SK-N-SH (cell line): Measurements from ENCODE around the gene PAX9.

ENCODE experiments used
- CTCF ChIP-seq: fragments of 200-600 bp; sonication (generic); IDR thresholded peaks from 2 replicates; pipeline ENCODE4 v1.6.1; 2017; ENCODE audit warnings: antibody characterized with exemption, mild to moderate bottlenecking, moderate library complexity
- ELF1 ChIP-seq: IDR thresholded peaks from 2 replicates; pipeline ENCODE4 v1.4.0; 2012
- GABPA ChIP-seq: IDR thresholded peaks from 2 replicates; pipeline ENCODE4 v1.4.0; 2012; ENCODE audit warnings: low read depth, mild to moderate bottlenecking

GRCh38 chr14:36655963-36656686 is 5.5 kb upstream of the PAX9 start:
- TF ChIP-seq ELF1 = no peak
- peak; percentile 65 for TF ChIP-seq CTCF
- TF ChIP-seq GABPA = no peak
